A549 (cell line): ENCODE data around the gene AP4S1. TPM values are rescaled to one million over a fixed set of nuclear protein-coding genes. Genes with fewer than 3 reads are reported as not detected.
A peak's percentile ranks its signal among the peaks of the same experiment; 100 is the strongest.

Experiments used
- ATAC-seq, 2 experiments: fragments of 200-7000 bp in 1 of 2; fragments of >200 bp in 1 of 2; cut with Nextera tagmentation in 1 of 2; cut with Tn5 transposase in 1 of 2; 3 replicates each; pipeline versions ENCODE4 v1.8.0 to v1.9.1; 2018 to 2020; ENCODE audit warnings: mild to moderate bottlenecking in 1 of 2, moderate library complexity in 1 of 2
- CTCF ChIA-PET: fragments of 300-600 bp; sonication (Branson Sonifier 250); formaldehyde crosslinking; extraction: SDS; loops from one replicate; lab custom pipeline; 2021; ENCODE audit warnings: antibody characterized with exemption, inconsistent platforms; lab: Yijun Ruan, JAX
- POLR2A ChIA-PET: fragments of 350-600 bp; formaldehyde crosslinking; extraction: SDS; loops from one replicate; lab custom pipeline; 2021; ENCODE audit warnings: antibody characterized with exemption, inconsistent platforms; lab: Yijun Ruan, JAX
- DNase-seq, 2 experiments: peaks; one replicate each; pipeline versions ENCODE4 v3.0.0 to v3.0.0-alpha.2; 2011 to 2016; ENCODE audit warnings: low read depth in 1 of 2, low spot score in 1 of 2
- FAIRE-seq: peaks from 2 replicates; lab custom pipeline; 2011; peaks lifted over from hg19 to GRCh38; lab: Jason Lieb, UNC
- H3K27ac ChIP-seq, 2 experiments: fragments of >200 bp; sonication (Bioruptor Twin); formaldehyde crosslinking; 3 replicates each; pipeline ENCODE4 v1.5.1; 2016 to 2017
- H3K4me1 ChIP-seq: fragments of >200 bp; sonication (Bioruptor Twin); formaldehyde crosslinking; 3 replicates; pipeline ENCODE4 v1.6.1; 2016
- H3K4me2 ChIP-seq: fragments of >200 bp; sonication (Bioruptor Twin); formaldehyde crosslinking; 3 replicates; pipeline ENCODE4 v1.6.1; 2016
- H3K4me3 ChIP-seq: fragments of >200 bp; sonication (Bioruptor Twin); formaldehyde crosslinking; 3 replicates; pipeline ENCODE4 v1.5.1; 2016
- H3K9me3 ChIP-seq: fragments of >200 bp; sonication (Bioruptor Twin); formaldehyde crosslinking; 3 replicates; pipeline ENCODE4 v1.6.1; 2016
- ATOH8 ChIP-seq: fragments of 250-450 bp; sonication (Bioruptor Pico); IDR thresholded peaks from 2 replicates; pipeline ENCODE4 v1.5.0; 2020; ENCODE audit warnings: low read depth, mild to moderate bottlenecking, moderate library complexity
- BHLHE40 ChIP-seq: IDR thresholded peaks from 2 replicates; pipeline ENCODE4 v1.6.1; 2012; ENCODE audit warnings: low read depth, low read length, inconsistent platforms
- CHD2 ChIP-seq: fragments of 150-350 bp; IDR thresholded peaks from 2 replicates; pipeline ENCODE4 v1.6.1; 2014; ENCODE audit warnings: low read length; ENCODE audit not compliant: partially characterized antibody
- CTCF ChIP-seq: fragments of >200 bp; sonication (Bioruptor Twin); formaldehyde crosslinking; IDR thresholded peaks from 3 replicates; pipeline ENCODE4 v1.5.1; 2016
- E2F6 ChIP-seq: IDR thresholded peaks from 2 replicates; pipeline ENCODE4 v1.6.1; 2012; ENCODE audit warnings: low read depth, borderline replicate concordance
- EHF ChIP-seq: fragments of 250-450 bp; sonication (Bioruptor Pico); IDR thresholded peaks from 2 replicates; pipeline ENCODE4 v1.5.0; 2020; ENCODE audit warnings: mild to moderate bottlenecking
- EHMT2 ChIP-seq: fragments of 200-600 bp; sonication (generic); IDR thresholded peaks from 2 replicates; pipeline ENCODE4 v1.6.1; 2016; ENCODE audit warnings: antibody characterized with exemption, low read depth, mild to moderate bottlenecking, moderate library complexity
- ELK1 ChIP-seq: fragments of 150-350 bp; IDR thresholded peaks from 2 replicates; pipeline ENCODE4 v1.6.1; 2014; ENCODE audit warnings: low read depth, mild to moderate bottlenecking, low read length
- EP300 ChIP-seq, 2 experiments: fragments of >200 bp; sonication (Bioruptor Twin); formaldehyde crosslinking; IDR thresholded peaks; 2 replicates in 1 of 2; 3 replicates in 1 of 2; pipeline ENCODE4 v1.6.1; 2016 to 2017
- ESRRA ChIP-seq: fragments of 150-350 bp; IDR thresholded peaks from 2 replicates; pipeline ENCODE4 v1.6.1; 2014; ENCODE audit warnings: mild to moderate bottlenecking, low read length, borderline replicate concordance
- FOSB ChIP-seq: fragments of 250-450 bp; sonication (Bioruptor Pico); IDR thresholded peaks from 2 replicates; pipeline ENCODE4 v1.5.0; 2020; ENCODE audit warnings: mild to moderate bottlenecking, moderate library complexity
- FOSL2 ChIP-seq, 2 experiments: fragments of 450-650 bp in 1 of 2; fragments of >200 bp in 1 of 2; sonication (Bioruptor Twin) in 1 of 2; formaldehyde crosslinking; IDR thresholded peaks; 2 replicates each; pipeline versions ENCODE4 v1.5.0 to v1.6.1; 2016 to 2020; ENCODE audit warnings: mild to moderate bottlenecking in 1 of 2, moderate library complexity in 1 of 2
- GATA3 ChIP-seq: IDR thresholded peaks from 2 replicates; pipeline ENCODE4 v1.6.1; 2012; ENCODE audit warnings: borderline replicate concordance
- JUNB ChIP-seq: fragments of >200 bp; sonication (Bioruptor Twin); formaldehyde crosslinking; IDR thresholded peaks from 2 replicates; pipeline ENCODE4 v1.6.1; 2016
- NR3C1 ChIP-seq: fragments of >200 bp; sonication (Bioruptor Twin); formaldehyde crosslinking; IDR thresholded peaks from 3 replicates; pipeline ENCODE4 v1.6.1; 2017
- PHF8 ChIP-seq: fragments of 200-600 bp; sonication (generic); IDR thresholded peaks from 2 replicates; pipeline ENCODE4 v1.6.1; 2016; ENCODE audit warnings: low read depth, mild to moderate bottlenecking, antibody characterized with exemption, moderate library complexity, borderline replicate concordance
- POLR2A ChIP-seq: IDR thresholded peaks from 2 replicates; pipeline ENCODE4 v1.6.1; 2012; ENCODE audit warnings: mild to moderate bottlenecking, low read length
- POLR2AphosphoS2 ChIP-seq: conservative IDR thresholded peaks from 2 replicates; pipeline ENCODE4 v1.6.1; 2012; ENCODE audit warnings: low read length, improper control_type of control experiment, inconsistent platforms
- RARB ChIP-seq: fragments of 250-450 bp; sonication (Bioruptor Pico); IDR thresholded peaks from 2 replicates; pipeline ENCODE4 v1.8.0; 2021; ENCODE audit warnings: mild to moderate bottlenecking, moderate library complexity
- REST ChIP-seq: fragments of 200-600 bp; sonication (generic); IDR thresholded peaks from 2 replicates; pipeline ENCODE4 v1.6.1; 2016; ENCODE audit warnings: antibody characterized with exemption, mild to moderate bottlenecking, moderate library complexity
- SREBF2 ChIP-seq: fragments of 450-650 bp; IDR thresholded peaks from 2 replicates; pipeline ENCODE4 v1.6.1; 2014; ENCODE audit warnings: mild to moderate bottlenecking, moderate library complexity
- TFCP2L1 ChIP-seq: fragments of 250-450 bp; sonication (Bioruptor Pico); IDR thresholded peaks from 2 replicates; pipeline ENCODE4 v1.5.0; 2021; ENCODE audit warnings: mild to moderate bottlenecking
- TP53 ChIP-seq: fragments of 250-450 bp; sonication (Bioruptor Pico); IDR thresholded peaks from 2 replicates; pipeline ENCODE4 v1.5.0; 2021; ENCODE audit warnings: mild to moderate bottlenecking, moderate library complexity
- ZC3H11A ChIP-seq: fragments of 450-650 bp; IDR thresholded peaks from 2 replicates; pipeline ENCODE4 v1.6.1; 2014; ENCODE audit warnings: antibody characterized with exemption, mild to moderate bottlenecking
- ZFP36 ChIP-seq: fragments of 450-650 bp; IDR thresholded peaks from 2 replicates; pipeline ENCODE4 v1.6.1; 2014; ENCODE audit warnings: borderline replicate concordance; ENCODE audit not compliant: partially characterized antibody
- ZNF302 ChIP-seq: fragments of 250-450 bp; sonication (Bioruptor Pico); IDR thresholded peaks from 2 replicates; pipeline ENCODE4 v1.9.0; 2021; ENCODE audit warnings: inconsistent platforms, mild to moderate bottlenecking, moderate library complexity
- ZSCAN20 ChIP-seq: fragments of 250-450 bp; sonication (Bioruptor Pico); IDR thresholded peaks from 2 replicates; pipeline ENCODE4 v1.8.0; 2022; ENCODE audit warnings: mild to moderate bottlenecking, moderate library complexity
- WGBS: methylation state at CpG from one replicate; pipeline ENCODE4 v1.1.6; 2017; ENCODE audit errors: missing lambda C conversion rate; 5-methylcytosine and 5-hydroxymethylcytosine counted together
- polyA plus RNA-seq, 4 experiments: library from polyadenylated mRNA; depleted of rRNA in 3 of 4; stranded (reverse); fragments of >200 nt; fragmentation: RNase III in 1 of 4; extraction: RNeasy Plus Mini Kit Qiagen cat#74134 plus additional on column Dnase treatment in 1 of 4; gene quantifications; 2 replicates in 3 of 4; 3 replicates in 1 of 4; pipeline ENCODE4 v1.2.3, GENCODE V29; 2011 to 2017

AP4S1 gene
- polyA plus RNA-seq, 2 of the 4 experiments (the other 2 are of a cell fraction): 12.4 to 13.4 TPM

- no peak for ATAC-seq
- no peak for FAIRE-seq
- no peaks in the 10 kb centered on the region for H3K9me3 ChIP-seq
- H3K4me2 ChIP-seq: no peak overlapping the region
- 91% methylated on average over 6 of the region's 6 CpGs for WGBS
- H3K27ac ChIP-seq: no peak overlapping the region
- POLR2A ChIA-PET: no interaction called here
- H3K4me1 ChIP-seq: peaks cover 11% of the 10 kb centered on the region
- CTCF ChIA-PET: interaction anchor here (1.2 kb wide), 1 partner anchor 14 kb away, joined by 3 read pairs; no protein-coding TSS in a partner anchor
- TF ChIP-seq FOSB (CRISPR knock-in tag) (0 out of 2 replicates have a peak, but pooled peaks have one; percentile 30), PHF8 (no peak)
- no peak overlapping the region for H3K4me3 ChIP-seq
- DNase-seq: no peak
Measured at GRCh38 chr14:31096255-31096654, 70.8 kb downstream of the AP4S1 start.

- ATAC-seq: no peak
- no peak for FAIRE-seq
- Histone ChIP-seq H3K4me2 (no peak overlapping the region), H3K4me3 (no peak overlapping the region), H3K4me1 (peaks cover 3% of the 10 kb centered on the region; the same call in 2 of the 3 replicates), H3K9me3 (no peaks in the 10 kb centered on the region), H3K27ac (no peak overlapping the region)
- 100% methylated on average over 1 of the region's 1 CpG for WGBS
- no peak for TF ChIP-seq ZNF302
- TF ChIP-seq BHLHE40: no peak
- no peak for TF ChIP-seq NR3C1
- no peak for TF ChIP-seq TP53 (CRISPR knock-in tag)
- no peak for TF ChIP-seq ESRRA
- no peak for TF ChIP-seq CTCF
- no peak for TF ChIP-seq RARB
- TF ChIP-seq CHD2: no peak
- no peak for TF ChIP-seq EHMT2
- no peak for TF ChIP-seq SREBF2
- no peak for TF ChIP-seq EHF (CRISPR knock-in tag)
- no peak for TF ChIP-seq ZSCAN20 (CRISPR knock-in tag)
- TF ChIP-seq POLR2A: no peak
- ChIA-PET POLR2A (no interaction called here), CTCF (no interaction called here)
- DNase-seq: no peak
Measured at GRCh38 chr14:31097081-31097480, 71.6 kb downstream of the AP4S1 start.

GRCh38 chr14:31106768-31107167, 81.3 kb downstream of the AP4S1 start:
- no peak for FAIRE-seq
- POLR2A ChIA-PET: no interaction called here
- TF ChIP-seq ATOH8 (CRISPR knock-in tag) (no peak), POLR2AphosphoS2 (no peak), CHD2 (no peak), ESRRA (no peak), BHLHE40 (no peak), TFCP2L1 (CRISPR knock-in tag) (no peak), GATA3 (no peak), TP53 (CRISPR knock-in tag) (no peak), NR3C1 (no peak), ZFP36 (no peak), E2F6 (no peak), FOSL2 (IDR thresholded peaks at IDR 0.05) (no peak), FOSL2 (CRISPR knock-in tag; IDR thresholded peaks at IDR 0.05) (no peak), ZNF302 (no peak), ZC3H11A (no peak), EHMT2 (no peak), JUNB (no peak), REST (no peak), EP300 (IDR thresholded peaks at IDR 0.05) (no peak), ELK1 (no peak)

More at GRCh38 chr14:31106768-31107167, 81.3 kb downstream of the AP4S1 start:
- no peaks in the 10 kb centered on the region for H3K4me1 ChIP-seq
- WGBS: 74% methylated on average over 3 of the region's 3 CpGs
- CTCF ChIA-PET: interaction anchor here (1.7 kb wide), 1 partner anchor 127 kb away, joined by 7 read pairs; no protein-coding TSS in a partner anchor
- no peaks in the 10 kb centered on the region for H3K9me3 ChIP-seq
- H3K27ac ChIP-seq: no peak overlapping the region
- H3K4me2 ChIP-seq: no peak overlapping the region
- DNase-seq (no peak), ATAC-seq (no peak)
- H3K4me3 ChIP-seq: no peak overlapping the region
